B cell (primary cell): ENCODE measurements around the gene BMPER. TPM values are rescaled to one million over a fixed set of nuclear protein-coding genes. Genes with fewer than 3 reads are reported as not detected.

ENCODE experiments used
- ATAC-seq: fragments of 200-7000 bp; cut with Tn5 transposase; one replicate; pipeline ENCODE4 v1.10.0; 2021; ENCODE audit warnings: low read depth, mild to moderate bottlenecking, moderate number of reproducible peaks, moderate library complexity
- CTCF ChIA-PET: fragments of 350-600 bp; sonication (Branson Sonifier 250); formaldehyde crosslinking; loops from one replicate; lab custom pipeline; 2021; ENCODE audit warnings: antibody characterized with exemption, inconsistent platforms; lab: Charles Lee
- POLR2A ChIA-PET: fragments of 350-600 bp; sonication (Branson Sonifier 250); formaldehyde crosslinking; loops from one replicate; lab custom pipeline; 2021; ENCODE audit warnings: antibody characterized with exemption; lab: Charles Lee
- DNase-seq: peaks from one replicate; pipeline ENCODE4 v3.0.0; 2013
- H2AFZ ChIP-seq: 2 replicates; pipeline ENCODE4 v1.6.1; 2012; ENCODE audit warnings: mild to moderate bottlenecking, low read depth, low read length; ENCODE audit not compliant: insufficient read depth, poor library complexity, severe bottlenecking
- H3K27ac ChIP-seq, 2 donors: 1 replicate in 1 of 2; 2 replicates in 1 of 2; pipeline ENCODE4 v1.5.1; 2012 to 2013; ENCODE audit warnings: low read length in 2 of 2, mild to moderate bottlenecking in 2 of 2, moderate library complexity in 1 of 2
- H3K27me3 ChIP-seq, 4 experiments: fragments of 200-600 bp in 1 of 4; sonication (generic) in 1 of 4; replicated peaks in 1 of 4; 1 replicate in 2 of 4; 2 replicates in 2 of 4; pipeline versions ENCODE4 v1.6.1 to v1.7.0; 2013 to 2016; ENCODE audit warnings: low read length in 3 of 4, mild to moderate bottlenecking in 2 of 4, mixed read lengths in 1 of 4, moderate library complexity in 1 of 4; ENCODE audit not compliant: insufficient read depth in 4 of 4, control insufficient read depth in 3 of 4; ENCODE audit errors: control extremely low read depth in 1 of 4
- H3K36me3 ChIP-seq, 2 experiments: replicated peaks in 1 of 2; 1 replicate in 1 of 2; 2 replicates in 1 of 2; pipeline versions ENCODE4 v1.6.1 to v1.7.1; 2013; ENCODE audit warnings: low read length in 1 of 2; ENCODE audit not compliant: insufficient read depth in 2 of 2, control insufficient read depth in 1 of 2; ENCODE audit errors: control extremely low read depth in 1 of 2, extremely low read depth in 1 of 2
- H3K4me1 ChIP-seq, 2 donors: fragments of 200-600 bp in 1 of 2; sonication (generic) in 1 of 2; 1 replicate in 1 of 2; 2 replicates in 1 of 2; pipeline versions ENCODE4 v1.5.1 to v1.6.1; 2013 to 2017; ENCODE audit warnings: low read length in 2 of 2; ENCODE audit not compliant: control insufficient read depth in 2 of 2, insufficient read depth in 2 of 2
- H3K4me2 ChIP-seq: replicated peaks from 2 replicates; pipeline ENCODE3; 2012; ENCODE audit warnings: mild to moderate bottlenecking, low read depth, low read length; ENCODE audit not compliant: poor library complexity, severe bottlenecking
- H3K4me3 ChIP-seq, 5 experiments: fragments of 200-600 bp in 1 of 5; sonication (generic) in 1 of 5; 1 replicate in 3 of 5; 2 replicates in 2 of 5; pipeline versions ENCODE4 v1.5.1 to v1.7.0; 2011 to 2016; ENCODE audit warnings: low read length in 4 of 5, mild to moderate bottlenecking in 4 of 5, low read depth in 2 of 5, control low read depth in 1 of 5, moderate library complexity in 1 of 5; ENCODE audit not compliant: insufficient read depth in 1 of 5; ENCODE audit errors: control extremely low read depth in 1 of 5, extremely low read depth in 1 of 5
- H3K79me2 ChIP-seq: fragments of 200-600 bp; sonication (generic); one replicate; pipeline ENCODE4 v1.6.0; 2016; ENCODE audit warnings: low read length; ENCODE audit not compliant: control insufficient read depth, insufficient read depth
- H3K9ac ChIP-seq: fragments of 200-600 bp; sonication (generic); 2 replicates; pipeline ENCODE4 v1.6.1; 2017; ENCODE audit warnings: mild to moderate bottlenecking, low read length, moderate library complexity
- H3K9me3 ChIP-seq, 3 donors: one replicate each; pipeline versions ENCODE4 v1.6.1 to v1.7.1; 2013; ENCODE audit warnings: low read length in 2 of 3; ENCODE audit not compliant: control insufficient read depth in 2 of 3, insufficient read depth in 1 of 3; ENCODE audit errors: control extremely low read depth in 1 of 3
- H4K20me1 ChIP-seq: 2 replicates; pipeline ENCODE4 v1.6.0; 2012; ENCODE audit warnings: mild to moderate bottlenecking, low read length; ENCODE audit not compliant: insufficient read depth, control insufficient read depth, poor library complexity, severe bottlenecking
- H3K27ac Mint-ChIP-seq: one replicate; pipeline ENCODE4 v1.8.0; 2021; ENCODE audit warnings: mixed read lengths
- H3K27me3 Mint-ChIP-seq: one replicate; pipeline ENCODE4 v1.8.0; 2021; ENCODE audit warnings: mixed read lengths
- H3K4me1 Mint-ChIP-seq: one replicate; pipeline ENCODE4 v1.8.0; 2021; ENCODE audit warnings: mixed read lengths
- H3K4me3 Mint-ChIP-seq: one replicate; pipeline ENCODE4 v1.8.0; 2021; ENCODE audit warnings: mixed read lengths
- H3K9me3 Mint-ChIP-seq: one replicate; pipeline ENCODE4 v1.8.0; 2022; ENCODE audit warnings: mixed read lengths; ENCODE audit not compliant: insufficient read depth
- CTCF ChIP-seq: fragments of 200-600 bp; IDR thresholded peaks from one replicate; pipeline ENCODE4 v1.8.0; 2022; ENCODE audit warnings: antibody characterized with exemption, mild to moderate bottlenecking
- EZH2 ChIP-seq: IDR thresholded peaks from 2 replicates; pipeline ENCODE4 v1.6.1; 2012; ENCODE audit warnings: borderline replicate concordance, low read depth, mild to moderate bottlenecking, moderate library complexity, low read length; ENCODE audit not compliant: insufficient read depth, poor library complexity, severe bottlenecking
- WGBS: methylation state at CpG from one replicate; pipeline ENCODE4 v1.1.5; 2013; ENCODE audit warnings: missing lambda C conversion rate; ENCODE audit not compliant: insufficient coverage; 5-methylcytosine and 5-hydroxymethylcytosine counted together
- intact Hi-C: fragments of 100-400 bp; cut with micrococcal nuclease; formaldehyde crosslinking; loops from one replicate; pipeline ENCODE4 v1.10.0; 2022
- polyA plus RNA-seq: library from polyadenylated mRNA; depleted of rRNA; stranded (reverse); fragments of >200 nt; gene quantifications from 2 replicates; pipeline ENCODE4 v1.2.3, GENCODE V29; 2012
- total RNA-seq, 2 donors: library from RNA; stranded (reverse); fragments of 120-200 nt in 1 of 2; gene quantifications; 1 replicate in 1 of 2; 2 replicates in 1 of 2; pipeline versions ENCODE4 v1.2.3 to v1.2.4, GENCODE V29; 2013 to 2022

Gene BMPER
- total and polyA plus RNA-seq, 2 donors (not counting 1 experiment from before 2014, with no cell fraction given), result not detected

GRCh38 chr7:34069676-34070075, 164.3 kb downstream of the BMPER start:
- Mint-ChIP-seq H3K4me1 (no peaks in the 10 kb centered on the region), H3K27ac (no peak overlapping the region), H3K27me3 (no peaks in the 10 kb centered on the region), H3K9me3 (no peaks in the 10 kb centered on the region), H3K4me3 (no peak overlapping the region)
- H4K20me1 ChIP-seq, result no peaks in the 10 kb centered on the region
- H3K9me3 ChIP-seq, result peaks cover 0 to 4% (median 0%) of the 10 kb centered on the region in 3 donors
- H3K36me3 ChIP-seq, result no peaks in the 10 kb centered on the region
- POLR2A ChIA-PET, result no interaction called here
- no peaks in the 10 kb centered on the region for H3K27me3 ChIP-seq
- CTCF ChIA-PET, result no interaction called here
- no peak overlapping the region for H3K27ac ChIP-seq
- H3K9ac ChIP-seq, result no peak overlapping the region
- no peaks in the 10 kb centered on the region for H3K79me2 ChIP-seq
- no peak overlapping the region for H2AFZ ChIP-seq
- no peak overlapping the region for H3K4me3 ChIP-seq
- intact Hi-C loops, result no loop called here
- H3K4me2 ChIP-seq, result no peak overlapping the region
- TF ChIP-seq CTCF (no peak), EZH2 (no peak)
- H3K4me1 ChIP-seq, result no peaks in the 10 kb centered on the region
- 88% methylated on average over 2 of the region's 2 CpGs for WGBS
- DNase-seq (no peak), ATAC-seq (no peak)

GRCh38 chr7:34070511-34071323, 165.4 kb downstream of the BMPER start:
- Histone ChIP-seq H2AFZ (no peak overlapping the region), H3K9ac (no peak overlapping the region), H3K9me3 (peaks cover 0 to 4% (median 0%) of the 10 kb centered on the region in 3 donors), H3K27ac (no peak overlapping the region), H3K4me1 (no peaks in the 10 kb centered on the region), H3K4me2 (no peak overlapping the region), H4K20me1 (no peaks in the 10 kb centered on the region), H3K4me3 (no peak overlapping the region), H3K27me3 (no peaks in the 10 kb centered on the region), H3K79me2 (no peaks in the 10 kb centered on the region), H3K36me3 (no peaks in the 10 kb centered on the region)
- ATAC-seq, result no peak
- Mint-ChIP-seq H3K27ac (no peak overlapping the region), H3K4me3 (no peak overlapping the region), H3K4me1 (no peaks in the 10 kb centered on the region), H3K27me3 (no peaks in the 10 kb centered on the region), H3K9me3 (no peaks in the 10 kb centered on the region)
- ChIA-PET POLR2A (no interaction called here), CTCF (no interaction called here)
- DNase-seq, result no peak
- intact Hi-C loops, result no loop called here
- WGBS, result no CpG with 5 or more reads among the region's 5 CpGs
- no peak for TF ChIP-seq CTCF
- no peak for TF ChIP-seq EZH2
